Keratinocyte (primary cell): Measurements from ENCODE around the gene FAM162B.

Source experiments
- EZH2 ChIP-seq: IDR thresholded peaks from one replicate; pipeline ENCODE4 v1.6.1; 2012; ENCODE audit warnings: inconsistent platforms, mild to moderate bottlenecking, low read length, moderate library complexity
- TF ChIP-seq, protein P1 (sequence below), 3 experiments: IDR thresholded peaks in 1 of 3; conservative IDR thresholded peaks in 1 of 3; optimal IDR thresholded peaks in 1 of 3; 2 replicates in 2 of 3; 3 replicates in 1 of 3; pipeline versions ENCODE3 to v1.5.1; 2011; ENCODE audit warnings: low read length in 3 of 3, mild to moderate bottlenecking in 3 of 3, moderate library complexity in 2 of 3, control low read depth in 1 of 3, inconsistent platforms in 1 of 3; ENCODE audit not compliant: insufficient read depth in 2 of 3; ENCODE audit errors: extremely low read depth in 1 of 3

DNA sequence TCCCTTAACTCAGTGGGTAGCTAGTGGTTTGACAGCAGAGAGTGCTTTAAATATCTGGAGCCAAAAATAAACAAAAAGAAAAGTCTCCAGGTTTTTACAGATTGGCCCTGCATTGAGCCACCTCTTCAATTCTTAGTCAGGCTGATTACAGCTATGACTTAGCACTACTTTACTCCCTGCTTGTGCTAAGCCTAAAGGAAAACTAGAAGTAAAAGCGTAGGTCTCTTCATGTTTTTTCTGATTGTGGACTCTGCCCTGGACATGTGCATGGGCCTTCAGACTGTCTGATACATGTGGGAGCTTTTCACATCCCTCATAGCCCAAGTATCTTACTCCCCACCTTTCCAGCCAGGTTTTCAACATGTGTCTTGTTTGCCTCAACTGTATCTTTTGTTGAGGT, 51.2 kb downstream of the FAM162B start:
- TF ChIP-seq, protein P1, sequence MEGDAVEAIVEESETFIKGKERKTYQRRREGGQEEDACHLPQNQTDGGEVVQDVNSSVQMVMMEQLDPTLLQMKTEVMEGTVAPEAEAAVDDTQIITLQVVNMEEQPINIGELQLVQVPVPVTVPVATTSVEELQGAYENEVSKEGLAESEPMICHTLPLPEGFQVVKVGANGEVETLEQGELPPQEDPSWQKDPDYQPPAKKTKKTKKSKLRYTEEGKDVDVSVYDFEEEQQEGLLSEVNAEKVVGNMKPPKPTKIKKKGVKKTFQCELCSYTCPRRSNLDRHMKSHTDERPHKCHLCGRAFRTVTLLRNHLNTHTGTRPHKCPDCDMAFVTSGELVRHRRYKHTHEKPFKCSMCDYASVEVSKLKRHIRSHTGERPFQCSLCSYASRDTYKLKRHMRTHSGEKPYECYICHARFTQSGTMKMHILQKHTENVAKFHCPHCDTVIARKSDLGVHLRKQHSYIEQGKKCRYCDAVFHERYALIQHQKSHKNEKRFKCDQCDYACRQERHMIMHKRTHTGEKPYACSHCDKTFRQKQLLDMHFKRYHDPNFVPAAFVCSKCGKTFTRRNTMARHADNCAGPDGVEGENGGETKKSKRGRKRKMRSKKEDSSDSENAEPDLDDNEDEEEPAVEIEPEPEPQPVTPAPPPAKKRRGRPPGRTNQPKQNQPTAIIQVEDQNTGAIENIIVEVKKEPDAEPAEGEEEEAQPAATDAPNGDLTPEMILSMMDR (optimal IDR thresholded peaks at IDR 0.05 in 1 of 3, IDR thresholded peaks at IDR 0.05 in 1 of 3, conservative IDR thresholded peaks at IDR 0.05 in 1 of 3; ENCODE audit: extremely low read depth in 1 of 3, insufficient read depth in 2 of 3, low read length in 3 of 3), result no peak
- no peak for TF ChIP-seq EZH2
